ENCODE data around the gene ITPKC. TPM values are rescaled to one million over a fixed set of nuclear protein-coding genes. Genes with fewer than 3 reads are reported as not detected.

The ITPKC gene
- total and polyA plus RNA-seq, 2 experiments from 2014 or later, result 5.3 to 12.6 TPM

- TF ChIP-seq EZH2phosphoT487 (IDR thresholded peaks at IDR 0.05; ENCODE audit: unreplicated experiment) (no peak), JUNB (IDR thresholded peaks at IDR 0.05; ENCODE audit: unreplicated experiment) (no peak), ZNF331 (CRISPR knock-in tag; IDR thresholded peaks at IDR 0.05; ENCODE audit: low read depth) (no peak), ZNF114 (CRISPR knock-in tag; IDR thresholded peaks at IDR 0.05) (no peak), ETS1 (IDR thresholded peaks at IDR 0.05) (no peak)
Measured at GRCh38 chr19:40700083-40700482, 16.8 kb upstream of the ITPKC start (continued).

DNA sequence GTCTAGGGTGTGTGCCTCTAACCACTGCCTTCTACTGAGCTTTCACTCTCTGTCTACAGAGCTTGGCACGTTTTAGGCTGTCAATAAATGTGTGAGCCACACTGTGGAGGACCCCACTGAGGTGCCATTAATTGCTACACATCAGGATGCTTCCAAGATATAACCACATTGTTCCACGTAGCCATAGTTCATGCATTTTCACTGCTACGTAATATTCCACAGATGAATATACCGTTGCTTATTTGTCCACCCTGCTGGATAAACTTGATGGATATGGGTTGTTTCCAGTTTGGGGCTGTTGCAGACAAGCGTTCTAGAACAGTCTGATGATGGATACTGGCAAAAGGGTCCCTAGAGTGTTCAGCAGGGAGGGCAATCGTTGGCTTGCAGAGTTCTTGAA lies 15.2 kb upstream of the ITPKC start:
- H2AFZ ChIP-seq, result no peak overlapping the region
- Mint-ChIP-seq H3K36me3 (ENCODE audit: low read depth) (peaks cover 42% of the 10 kb centered on the region), H3K27me3 (ENCODE audit: insufficient read depth, low read depth, poor library complexity) (peaks cover 16% of the 10 kb centered on the region), H3K4me1 (peaks cover 10% of the 10 kb centered on the region), H3K9me3 (no peaks in the 10 kb centered on the region), H3K4me3 (no peak overlapping the region), H3K27ac (no peak overlapping the region)
- H3K4me3 ChIP-seq, result no peak overlapping the region
- 0 out of 2 replicates have a peak, but pooled peaks cover 3% of the 10 kb centered on the region for H3K36me3 ChIP-seq (ENCODE audit: insufficient read depth)
- 0 out of 2 replicates have a peak, but pooled peaks cover 3% of the 10 kb centered on the region for H3K4me1 ChIP-seq (ENCODE audit: insufficient read depth)
- DNase-seq (ENCODE audit: low spot score) (no peak), ATAC-seq (no peak)
- H4K20me1 ChIP-seq (replicated peaks; ENCODE audit: insufficient read depth), result no peaks in the 10 kb centered on the region; the same call in 1 of the 2 replicates
- no peaks in the 10 kb centered on the region; the same call in 1 of the 2 replicates for H3K79me2 ChIP-seq (replicated peaks; ENCODE audit: insufficient read depth)
- H3K27me3 ChIP-seq (ENCODE audit: insufficient read depth), result no peaks in the 10 kb centered on the region
- H3K27ac ChIP-seq (ENCODE audit: low read depth), result no peak overlapping the region
- H3K9me2 ChIP-seq (ENCODE audit: insufficient read depth), result no peaks in the 10 kb centered on the region
- no peak for TF ChIP-seq ZNF462 (CRISPR knock-in tag; IDR thresholded peaks at IDR 0.05)
- H3F3A ChIP-seq (replicated peaks; ENCODE audit: low read depth), result 0 out of 2 replicates have a peak, but pooled peaks cover 6% of the 10 kb centered on the region
- no peak overlapping the region for H3K4me2 ChIP-seq

Measured in GM23338 (cell line).